Activated CD4-positive, CD25-positive, alpha-beta regulatory T cell treated with anti-CD3 and anti-CD28 coated beads, Interleukin-2, amount 50 U/mL, for 72 hours (primary cell): ENCODE measurements around the gene KLHDC7B.
A peak's percentile ranks its signal among the peaks of the same experiment; 100 is the strongest.

ENCODE experiments used
- DNase-seq: peaks from one replicate; pipeline ENCODE4 v3.0.0; 2021

Gene KLHDC7B

GRCh38 chr22:50545522-50546325, at the start of gene KLHDC7B:
TSS of gene KLHDC7B (plus strand) at chr22:50545899. CDS start at chr22:50546244, 345 bp downstream.
- no peak for DNase-seq

DNA sequence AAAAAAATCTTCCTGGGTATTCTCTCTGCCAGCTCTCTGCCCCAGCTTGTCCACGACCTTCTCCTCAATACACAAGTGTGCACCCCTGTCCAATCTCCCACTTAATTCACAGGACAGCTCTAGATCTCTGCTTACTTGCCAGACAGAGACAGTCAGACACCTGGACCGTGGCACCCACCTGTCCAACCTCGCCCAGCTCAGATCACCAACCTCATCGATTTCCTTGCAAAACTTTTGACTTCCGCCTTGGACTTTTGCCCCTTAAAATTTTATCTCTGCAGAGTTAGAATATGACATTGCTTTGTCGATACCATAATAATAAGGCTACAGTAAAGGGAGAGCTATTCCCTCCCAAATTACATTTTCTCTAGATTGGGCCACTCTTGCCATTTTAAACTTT, 48.6 kb upstream of the KLHDC7B start:
- DNase-seq, result no peak

DNA sequence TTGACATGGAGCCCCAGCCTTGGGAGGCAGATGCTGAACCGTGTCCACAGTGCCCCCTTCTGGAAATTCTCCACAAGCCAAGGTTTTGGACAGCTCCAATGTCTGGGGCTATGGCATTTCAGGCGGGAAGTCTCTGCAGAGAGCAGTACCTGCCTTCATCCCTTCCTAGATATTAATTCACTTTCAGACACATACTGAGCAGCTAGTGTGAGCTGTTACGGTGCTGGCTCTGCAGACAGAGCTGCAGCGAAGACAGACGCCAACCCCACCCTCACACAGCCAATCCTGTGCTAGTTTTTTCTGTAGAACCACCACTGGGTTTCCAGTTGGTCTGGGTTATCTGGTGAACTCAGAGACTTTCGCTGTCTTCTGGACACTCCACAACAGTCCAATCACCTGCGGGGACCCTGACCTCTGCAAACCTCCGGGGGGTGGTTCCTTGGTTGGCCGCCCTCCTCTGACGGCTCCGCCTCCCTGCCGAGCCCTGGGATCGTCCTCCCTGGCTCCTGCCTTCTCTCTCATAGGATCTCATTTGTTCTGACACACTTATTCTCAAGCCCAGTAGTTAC, 47.3 kb upstream of the KLHDC7B start:
- DNase-seq, result peak; percentile 50

GRCh38 chr22:50500452-50500851, 45.2 kb upstream of the KLHDC7B start:
- no peak for DNase-seq

DNA sequence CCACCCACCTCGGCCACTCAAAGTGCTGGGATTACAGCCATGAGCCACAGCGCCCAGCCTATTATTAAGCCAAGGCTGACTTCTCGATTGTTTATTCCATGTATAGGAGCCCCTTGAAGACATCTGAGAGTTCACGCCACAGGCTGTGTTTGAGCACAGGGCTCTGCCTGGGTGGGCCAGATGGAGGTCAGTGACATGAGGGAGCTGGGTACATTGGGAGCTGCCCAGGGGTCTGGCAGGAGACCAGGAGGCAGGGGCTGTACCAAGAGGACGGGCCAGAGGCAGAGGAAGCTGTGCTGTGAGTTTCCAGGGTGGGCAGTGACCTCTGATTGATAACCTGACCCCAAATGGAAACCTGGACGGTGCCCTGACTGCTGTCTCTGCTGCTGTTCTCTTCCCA, 43.6 kb upstream of the KLHDC7B start:
- no peak for DNase-seq

DNA sequence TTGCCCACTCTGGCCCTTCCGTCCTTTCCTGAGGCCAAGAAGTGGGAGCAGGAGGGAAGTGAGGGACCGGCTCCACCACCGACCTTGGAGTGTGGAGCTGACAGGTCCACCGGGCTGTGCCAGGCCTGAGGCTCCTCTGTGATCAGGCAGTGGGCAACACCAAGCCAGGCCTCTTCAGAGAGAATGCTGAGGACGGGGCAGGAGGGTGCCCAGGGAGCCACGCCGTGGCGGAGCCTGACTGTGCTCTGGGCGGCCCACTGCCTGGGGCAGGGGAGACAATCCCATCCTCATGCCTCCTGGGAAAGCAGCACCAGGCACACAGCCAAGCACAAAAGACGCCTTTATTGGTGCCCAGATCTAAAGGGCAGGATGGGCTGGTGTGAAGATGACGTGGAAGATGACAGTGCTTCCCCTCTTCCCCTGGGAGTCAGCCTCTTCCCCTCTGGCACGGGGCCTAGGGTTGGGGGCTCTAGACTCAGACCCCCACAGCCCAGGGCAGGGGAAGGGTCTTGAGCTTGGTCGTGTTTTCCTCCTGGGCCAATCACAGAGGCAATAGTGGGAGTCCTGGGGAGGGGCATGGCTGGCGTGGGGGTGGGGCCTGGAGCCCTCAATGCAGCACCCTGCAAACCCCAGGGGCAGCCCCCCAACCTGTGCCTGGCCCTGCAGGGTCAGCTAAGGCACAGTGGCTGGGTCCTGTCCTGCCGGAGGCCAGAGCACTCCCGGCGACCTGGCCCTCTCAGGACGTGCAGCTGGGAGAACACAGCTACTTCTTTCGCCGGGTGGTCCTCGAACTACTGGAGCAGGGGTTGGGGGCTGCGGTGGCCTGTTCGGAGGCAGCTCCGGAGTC, 42.8 kb upstream of the KLHDC7B start:
- DNase-seq, result no peak

- no peak for DNase-seq
Measured at GRCh38 chr22:50503475-50504145, 42.1 kb upstream of the KLHDC7B start.

- DNase-seq, result no peak
Measured at GRCh38 chr22:50504369-50505211, 41.1 kb upstream of the KLHDC7B start.

DNA sequence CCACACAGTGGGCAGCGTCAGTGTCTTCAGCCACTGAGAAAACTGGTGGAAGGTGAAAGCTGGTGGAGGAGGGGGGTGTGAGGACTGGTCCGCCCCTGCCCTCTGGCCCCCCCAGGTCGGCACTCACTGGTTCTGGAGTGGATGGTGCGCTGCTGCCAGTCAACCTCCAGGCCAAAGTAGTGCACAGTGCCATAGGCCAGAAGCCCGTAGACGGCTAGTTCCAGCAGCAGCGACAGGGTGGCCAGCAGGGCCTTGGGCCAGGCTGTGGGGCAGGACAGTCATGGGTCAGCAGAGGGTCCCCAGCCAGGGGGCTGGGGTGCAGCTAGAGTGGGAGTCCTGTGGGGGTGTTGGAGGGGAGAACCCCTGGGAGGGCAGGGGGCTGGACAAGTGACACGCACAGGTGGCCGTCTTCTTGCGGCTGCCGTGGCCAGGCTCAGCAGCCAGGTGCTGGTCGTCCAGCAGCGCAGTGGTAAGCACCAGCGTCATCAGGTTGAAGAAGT, 40.4 kb upstream of the KLHDC7B start:
- no peak for DNase-seq

GRCh38 chr22:50505776-50506610, 39.7 kb upstream of the KLHDC7B start:
- no peak for DNase-seq

DNA sequence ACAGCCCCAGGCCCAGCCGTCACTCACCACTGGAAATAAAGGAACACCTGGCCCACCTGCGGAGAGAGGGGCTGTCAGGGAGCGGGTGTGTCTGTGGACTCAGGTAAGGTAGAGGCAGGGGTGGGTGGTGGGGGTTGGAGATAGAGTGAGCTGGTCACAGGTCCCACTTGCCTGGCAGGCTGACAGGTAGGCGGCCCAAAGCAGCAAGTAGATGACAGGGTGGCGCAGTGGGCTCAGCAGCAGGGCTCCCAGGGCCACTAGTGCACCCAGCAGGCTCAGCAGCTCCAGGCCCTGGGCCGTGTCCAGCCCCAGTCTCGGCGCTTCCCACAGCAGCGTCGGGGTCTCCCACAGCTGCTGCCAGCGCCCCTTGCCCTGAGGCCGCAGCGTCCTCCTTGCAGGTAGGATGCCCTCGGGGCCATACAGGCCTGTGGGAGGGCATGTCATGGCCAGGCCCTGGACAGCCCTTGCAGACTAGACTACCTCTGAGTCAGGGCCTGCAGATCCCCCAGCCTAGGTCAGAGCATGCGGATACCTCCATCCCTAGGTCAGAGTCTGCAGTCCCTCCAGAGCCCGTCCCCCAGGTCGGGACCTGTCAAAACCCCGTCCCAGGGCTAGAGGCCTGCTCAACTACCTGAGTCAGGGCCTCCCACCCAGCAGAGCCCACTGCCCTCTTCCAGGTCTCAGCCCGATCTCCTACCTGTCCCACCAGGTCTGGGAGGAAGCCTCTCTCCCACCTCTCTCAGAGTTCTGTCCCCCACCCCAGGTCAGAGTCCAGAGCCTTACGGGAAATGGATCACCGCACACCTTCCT, 38.9 kb upstream of the KLHDC7B start:
- no peak for DNase-seq

DNA sequence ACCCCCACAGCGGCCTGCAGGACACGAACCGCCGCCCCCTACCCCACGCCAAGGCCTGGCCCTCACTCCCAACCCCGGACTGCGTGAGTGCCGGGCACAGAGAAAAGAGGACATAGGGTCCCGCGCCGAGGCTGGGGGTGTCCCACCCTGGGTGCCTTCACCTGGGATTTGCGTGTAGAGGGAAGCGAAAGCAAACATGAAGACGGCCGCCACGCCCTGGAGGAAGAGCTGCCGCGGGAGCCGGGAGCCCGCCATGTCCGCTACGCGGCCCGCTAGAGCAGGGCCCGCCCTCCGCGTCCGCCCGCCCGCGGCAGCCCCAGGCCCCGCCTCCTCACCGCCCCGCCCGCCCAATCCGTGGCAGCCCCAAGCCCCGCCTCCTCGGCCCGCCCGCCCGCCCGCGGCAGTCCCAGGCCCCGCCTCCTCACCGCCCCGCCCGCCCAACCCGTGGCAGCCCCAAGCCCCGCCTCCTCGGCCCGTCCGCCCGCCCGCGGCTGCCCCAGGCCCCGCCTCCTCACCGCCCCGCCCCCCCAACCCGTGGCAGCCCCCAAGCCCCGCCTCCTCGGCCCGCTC, 38.2 kb upstream of the KLHDC7B start, which contains the start of gene LMF2:
Gene LMF2, minus strand, starts transcription at position 282 of the 570 bp plus-strand sequence. Its CDS starts 27 bp downstream, at position 255.
- DNase-seq, result peak; percentile 93

DNA sequence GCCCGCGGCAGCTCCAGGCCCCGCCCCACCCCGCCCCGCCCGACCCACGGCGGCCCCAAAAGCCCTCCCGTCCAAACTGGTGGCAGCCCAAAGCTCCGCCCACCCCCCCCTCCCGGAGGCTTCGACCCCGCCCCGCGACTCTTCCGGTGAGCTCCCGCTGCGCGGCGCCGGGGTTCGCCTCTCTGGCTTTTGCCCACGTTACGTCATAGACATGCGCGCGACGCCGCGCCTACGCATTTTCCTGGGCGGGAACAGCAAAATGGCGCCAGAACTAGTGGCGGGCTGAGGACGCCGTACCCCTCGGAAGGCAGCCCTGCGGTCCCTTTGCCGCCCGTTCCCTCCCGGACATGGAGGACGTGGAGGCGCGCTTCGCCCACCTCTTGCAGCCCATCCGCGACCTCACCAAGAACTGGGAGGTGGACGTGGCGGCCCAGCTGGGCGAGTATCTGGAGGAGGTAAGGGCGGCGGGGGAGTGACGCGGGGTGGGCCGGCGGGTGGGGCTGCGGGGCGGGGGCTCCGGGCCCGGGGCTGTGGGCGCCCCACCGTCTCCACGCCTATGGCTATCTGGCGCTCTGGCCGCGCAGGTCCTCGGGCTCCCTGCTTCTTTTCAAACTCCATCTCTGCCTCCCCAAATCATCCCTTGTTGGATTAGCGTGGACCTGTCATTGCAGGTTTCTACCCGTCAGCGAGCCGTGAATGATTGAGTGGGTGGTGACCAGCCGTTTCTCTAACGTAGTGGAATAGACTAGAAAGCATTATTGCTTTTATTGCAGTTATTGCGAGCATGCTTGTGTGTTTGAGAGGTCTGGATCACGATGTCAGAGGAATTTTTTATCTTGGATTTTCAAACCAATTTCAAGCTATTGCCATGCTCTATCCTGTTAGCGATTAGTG, 37.5 kb upstream of the KLHDC7B start, which contains the start of gene NCAPH2:
Gene NCAPH2, plus strand, starts transcription at position 234 of the 894 bp plus-strand sequence. Its CDS starts 114 bp downstream, at position 348.
- peak; percentile 97 for DNase-seq

GRCh38 chr22:50508897-50509296, 36.8 kb upstream of the KLHDC7B start:
- DNase-seq, result no peak

- DNase-seq, result no peak
Measured at GRCh38 chr22:50513175-50513574, 32.5 kb upstream of the KLHDC7B start.

DNA sequence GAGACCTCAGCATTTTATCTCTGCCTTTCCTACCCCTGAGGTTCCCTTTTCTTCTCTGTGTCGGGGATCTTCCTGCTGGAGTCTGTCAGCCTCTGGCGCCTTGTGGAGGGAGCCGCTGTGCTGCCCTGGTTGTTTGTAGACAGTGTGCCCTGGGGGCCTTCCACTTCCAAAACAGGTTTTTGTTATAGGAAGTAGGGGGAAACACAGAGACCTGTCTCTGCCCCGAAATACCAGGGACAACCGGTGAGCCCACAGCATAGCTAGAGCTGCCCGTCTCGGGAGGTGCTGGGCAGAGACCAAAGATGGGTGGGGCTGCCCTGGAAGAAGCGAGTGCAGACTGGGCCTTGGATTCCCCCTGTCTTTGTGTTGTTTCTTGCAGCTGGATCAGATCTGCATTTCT, 29.6 kb upstream of the KLHDC7B start:
- DNase-seq, result no peak

GRCh38 chr22:50516891-50517290, 28.8 kb upstream of the KLHDC7B start:
- DNase-seq, result no peak
